K562 (cell line): Measurements from ENCODE around the gene USP9Y.

Source experiments
- GATA2 ChIP-seq: sonication (generic); formaldehyde crosslinking; IDR thresholded peaks from 2 replicates; pipeline ENCODE4 v1.4.0; 2020; ENCODE audit warnings: mild to moderate bottlenecking, missing genetic modification reagents
- LCOR ChIP-seq: sonication (generic); formaldehyde crosslinking; IDR thresholded peaks from 2 replicates; pipeline ENCODE4 v1.8.0; 2022; ENCODE audit warnings: mild to moderate bottlenecking, missing genetic modification reagents
- SNRNP70 ChIP-seq: fragments of 200-400 bp; formaldehyde crosslinking; optimal IDR thresholded peaks from 2 replicates; pipeline ENCODE3; 2017; ENCODE audit warnings: low read depth, low read length
- ZNF274 ChIP-seq: IDR thresholded peaks from 2 replicates; pipeline ENCODE4 v1.6.1; 2011; ENCODE audit warnings: low read depth, mild to moderate bottlenecking, low read length, moderate library complexity, borderline replicate concordance
- ZNF561 ChIP-seq: fragments of 450-650 bp; formaldehyde crosslinking; conservative IDR thresholded peaks from 2 replicates; pipeline ENCODE4 v1.4.0; 2020; ENCODE audit warnings: mild to moderate bottlenecking, moderate library complexity
- ZNF785 ChIP-seq: fragments of 250-450 bp; sonication (Bioruptor Pico); IDR thresholded peaks from 2 replicates; pipeline ENCODE4 v1.4.0; 2020; ENCODE audit warnings: mild to moderate bottlenecking
- TF ChIP-seq, protein P1 (sequence below): sonication (generic); formaldehyde crosslinking; IDR thresholded peaks from 2 replicates; pipeline ENCODE4 v1.8.1; 2023; ENCODE audit warnings: mild to moderate bottlenecking, missing genetic modification reagents

DNA sequence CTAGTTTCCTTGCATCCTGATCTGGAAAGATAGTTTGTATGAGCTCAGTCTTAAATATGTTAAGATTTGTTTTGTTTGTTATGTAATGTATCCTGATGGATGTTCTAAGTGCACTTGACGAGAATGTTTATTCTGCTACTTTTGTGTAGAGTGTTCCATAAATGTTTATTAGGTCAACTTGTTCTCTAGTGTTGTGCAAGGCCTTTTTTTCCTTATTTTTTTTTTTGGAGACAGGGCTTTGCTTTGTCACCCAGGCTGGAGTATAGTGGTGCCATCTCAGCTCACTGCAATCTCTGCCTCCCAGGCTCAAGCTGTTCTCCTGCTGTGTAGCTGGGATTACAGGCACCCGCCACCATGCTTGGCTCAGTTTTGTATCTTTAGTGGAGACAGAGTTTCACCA lies 28.7 kb downstream of the USP9Y start:
- TF ChIP-seq ZNF274 = no peak
- TF ChIP-seq ZNF561 (CRISPR knock-in tag) = no peak
- TF ChIP-seq, protein P1, sequence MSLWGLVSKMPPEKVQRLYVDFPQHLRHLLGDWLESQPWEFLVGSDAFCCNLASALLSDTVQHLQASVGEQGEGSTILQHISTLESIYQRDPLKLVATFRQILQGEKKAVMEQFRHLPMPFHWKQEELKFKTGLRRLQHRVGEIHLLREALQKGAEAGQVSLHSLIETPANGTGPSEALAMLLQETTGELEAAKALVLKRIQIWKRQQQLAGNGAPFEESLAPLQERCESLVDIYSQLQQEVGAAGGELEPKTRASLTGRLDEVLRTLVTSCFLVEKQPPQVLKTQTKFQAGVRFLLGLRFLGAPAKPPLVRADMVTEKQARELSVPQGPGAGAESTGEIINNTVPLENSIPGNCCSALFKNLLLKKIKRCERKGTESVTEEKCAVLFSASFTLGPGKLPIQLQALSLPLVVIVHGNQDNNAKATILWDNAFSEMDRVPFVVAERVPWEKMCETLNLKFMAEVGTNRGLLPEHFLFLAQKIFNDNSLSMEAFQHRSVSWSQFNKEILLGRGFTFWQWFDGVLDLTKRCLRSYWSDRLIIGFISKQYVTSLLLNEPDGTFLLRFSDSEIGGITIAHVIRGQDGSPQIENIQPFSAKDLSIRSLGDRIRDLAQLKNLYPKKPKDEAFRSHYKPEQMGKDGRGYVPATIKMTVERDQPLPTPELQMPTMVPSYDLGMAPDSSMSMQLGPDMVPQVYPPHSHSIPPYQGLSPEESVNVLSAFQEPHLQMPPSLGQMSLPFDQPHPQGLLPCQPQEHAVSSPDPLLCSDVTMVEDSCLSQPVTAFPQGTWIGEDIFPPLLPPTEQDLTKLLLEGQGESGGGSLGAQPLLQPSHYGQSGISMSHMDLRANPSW (CRISPR knock-in tag) = no peak
- no peak for TF ChIP-seq LCOR (CRISPR knock-in tag)
- TF ChIP-seq ZNF785 (CRISPR knock-in tag) = no peak
- no peak for TF ChIP-seq GATA2 (CRISPR knock-in tag)
- TF ChIP-seq SNRNP70 = no peak
